ENCODE results near the gene PSMD6. TPM values are rescaled to one million over a fixed set of nuclear protein-coding genes. Genes with fewer than 3 reads are reported as not detected.

Gene PSMD6
- total and polyA plus RNA-seq, 11 donors: 60.1 to 128 (median 82.5) TPM

- TF ChIP-seq CTCF (IDR thresholded peaks at IDR 0.05) (no peak), POLR2A (IDR thresholded peaks at IDR 0.05) (no peak)
- no peaks in the 10 kb centered on the region for H3K27me3 ChIP-seq
- no peaks in the 10 kb centered on the region for H3K9me3 ChIP-seq
- H3K4me3 ChIP-seq: peak overlapping the region; percentile 73 to 97 (median 89)
- WGBS, 4 donors: 14 to 19% (median 17%) methylated on average over 22 to 24 of the region's 24 CpGs
- peaks cover 5 to 32% (median 20%) of the 10 kb centered on the region in 12 donors for H3K4me1 ChIP-seq
- peak in 1 of 5 donors; percentile 21 for DNase-seq
- ATAC-seq: peak in 3 of 4 donors; percentile 3 to 27 (median 12)
- intact Hi-C loops (cut with DNase I): loop anchor here in 1 of 10 donors (10.0 kb wide), 1 partner anchor 242 kb away; no protein-coding TSS in a partner anchor
- H3K36me3 ChIP-seq: peaks cover 0 to 46% (median 40%) of the 10 kb centered on the region in 9 donors
- peak overlapping the region; percentile 21 to 92 (median 84) for H3K27ac ChIP-seq
Measured at GRCh38 chr3:64022451-64023186, 675 bp downstream of the PSMD6 start.

- no peak for TF ChIP-seq POLR2A (IDR thresholded peaks at IDR 0.05)
- no peak for TF ChIP-seq CTCF (IDR thresholded peaks at IDR 0.05)
- ATAC-seq (no peak), DNase-seq (no peak)
- WGBS, 4 donors: 83 to 88% (median 85%) methylated on average over 6 of the region's 6 CpGs
- Histone ChIP-seq H3K9me3 (no peaks in the 10 kb centered on the region), H3K36me3 (peaks cover 0 to 53% (median 47%) of the 10 kb centered on the region in 9 donors), H3K4me3 (peak overlapping the region in 9 of 12 donors; percentile 73 to 97 (median 90)), H3K27ac (no peak overlapping the region), H3K27me3 (no peaks in the 10 kb centered on the region), H3K4me1 (peaks cover 5 to 32% (median 20%) of the 10 kb centered on the region in 12 donors)
- intact Hi-C loops (cut with DNase I): loop anchor here in 1 of 10 donors (10.0 kb wide), 1 partner anchor 243 kb away; no protein-coding TSS in a partner anchor
Measured at GRCh38 chr3:64021922-64022321, 1.4 kb downstream of the PSMD6 start.

GRCh38 chr3:64019879-64020278 lies 3.4 kb downstream of the PSMD6 start:
- DNase-seq (no peak), ATAC-seq (no peak)
- H3K9me3 ChIP-seq: no peaks in the 10 kb centered on the region
- 70 to 81% (median 72%) methylated on average over 2 of the region's 2 CpGs for WGBS, 4 donors
- no peaks in the 10 kb centered on the region for H3K27me3 ChIP-seq
- peaks cover 5 to 40% (median 25%) of the 10 kb centered on the region in 12 donors for H3K4me1 ChIP-seq
- TF ChIP-seq POLR2A (IDR thresholded peaks at IDR 0.05) (no peak), CTCF (IDR thresholded peaks at IDR 0.05) (no peak)
- intact Hi-C loops (cut with DNase I): loop anchor here in 1 of 10 donors (10.0 kb wide), 1 partner anchor 245 kb away; no protein-coding TSS in a partner anchor
- no peak overlapping the region for H3K4me3 ChIP-seq
- peaks cover 0 to 73% (median 66%) of the 10 kb centered on the region in 9 donors for H3K36me3 ChIP-seq
- H3K27ac ChIP-seq: no peak overlapping the region

GRCh38 chr3:64019271-64019670 lies 4.0 kb downstream of the PSMD6 start:
- peaks cover 0 to 79% (median 72%) of the 10 kb centered on the region in 9 donors for H3K36me3 ChIP-seq
- no peak for DNase-seq
- 86 to 92% (median 89%) methylated on average over 3 of the region's 3 CpGs for WGBS, 4 donors
- H3K27ac ChIP-seq: no peak overlapping the region
- H3K27me3 ChIP-seq: no peaks in the 10 kb centered on the region
- H3K4me1 ChIP-seq: peaks cover 5 to 40% (median 26%) of the 10 kb centered on the region in 12 donors
- intact Hi-C loops (cut with DNase I): no loop called here
- ATAC-seq: no peak
- TF ChIP-seq CTCF (IDR thresholded peaks at IDR 0.05) (no peak), POLR2A (IDR thresholded peaks at IDR 0.05) (no peak)
- no peak overlapping the region for H3K4me3 ChIP-seq
- H3K9me3 ChIP-seq: no peaks in the 10 kb centered on the region
